Epithelial cell of esophagus (primary cell): ENCODE results near the gene KIAA0825.
A peak's percentile ranks its signal among the peaks of the same experiment; 100 is the strongest.

Experiments used
- DNase-seq: peaks from one replicate; pipeline ENCODE4 v3.0.0; 2010; ENCODE audit warnings: low read depth
- H3K4me3 ChIP-seq: 2 replicates; pipeline ENCODE4 v1.5.1; 2011; ENCODE audit warnings: mild to moderate bottlenecking, low read length, control low read depth
- TF ChIP-seq, protein P1 (sequence below): IDR thresholded peaks from 2 replicates; pipeline ENCODE4 v1.5.1; 2011; ENCODE audit warnings: low read depth, mild to moderate bottlenecking, low read length, control low read depth, inconsistent platforms; ENCODE audit not compliant: insufficient read depth; ENCODE audit errors: missing control alignments

Gene KIAA0825

DNA sequence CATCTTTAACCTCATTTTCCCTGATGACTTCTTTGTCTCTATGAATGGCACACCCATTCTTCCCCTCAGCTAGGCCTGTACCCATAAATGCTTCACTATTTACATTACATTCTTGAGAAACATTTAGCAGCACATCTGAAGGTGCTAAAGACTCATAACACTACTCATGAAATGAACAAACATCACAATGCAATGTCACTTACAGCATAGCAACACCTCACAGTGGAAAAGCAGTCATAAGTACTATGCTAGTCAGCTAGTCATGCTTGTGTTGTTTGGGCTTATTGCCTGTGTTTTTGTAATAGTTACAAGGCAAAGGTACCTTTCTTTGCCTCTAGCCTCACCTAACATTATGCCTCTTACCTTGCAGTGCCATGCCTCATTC lies 228.9 kb downstream of the KIAA0825 start:
- TF ChIP-seq, protein P1, sequence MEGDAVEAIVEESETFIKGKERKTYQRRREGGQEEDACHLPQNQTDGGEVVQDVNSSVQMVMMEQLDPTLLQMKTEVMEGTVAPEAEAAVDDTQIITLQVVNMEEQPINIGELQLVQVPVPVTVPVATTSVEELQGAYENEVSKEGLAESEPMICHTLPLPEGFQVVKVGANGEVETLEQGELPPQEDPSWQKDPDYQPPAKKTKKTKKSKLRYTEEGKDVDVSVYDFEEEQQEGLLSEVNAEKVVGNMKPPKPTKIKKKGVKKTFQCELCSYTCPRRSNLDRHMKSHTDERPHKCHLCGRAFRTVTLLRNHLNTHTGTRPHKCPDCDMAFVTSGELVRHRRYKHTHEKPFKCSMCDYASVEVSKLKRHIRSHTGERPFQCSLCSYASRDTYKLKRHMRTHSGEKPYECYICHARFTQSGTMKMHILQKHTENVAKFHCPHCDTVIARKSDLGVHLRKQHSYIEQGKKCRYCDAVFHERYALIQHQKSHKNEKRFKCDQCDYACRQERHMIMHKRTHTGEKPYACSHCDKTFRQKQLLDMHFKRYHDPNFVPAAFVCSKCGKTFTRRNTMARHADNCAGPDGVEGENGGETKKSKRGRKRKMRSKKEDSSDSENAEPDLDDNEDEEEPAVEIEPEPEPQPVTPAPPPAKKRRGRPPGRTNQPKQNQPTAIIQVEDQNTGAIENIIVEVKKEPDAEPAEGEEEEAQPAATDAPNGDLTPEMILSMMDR = no peak
- no peak overlapping the region for H3K4me3 ChIP-seq
- DNase-seq = no peak

DNA sequence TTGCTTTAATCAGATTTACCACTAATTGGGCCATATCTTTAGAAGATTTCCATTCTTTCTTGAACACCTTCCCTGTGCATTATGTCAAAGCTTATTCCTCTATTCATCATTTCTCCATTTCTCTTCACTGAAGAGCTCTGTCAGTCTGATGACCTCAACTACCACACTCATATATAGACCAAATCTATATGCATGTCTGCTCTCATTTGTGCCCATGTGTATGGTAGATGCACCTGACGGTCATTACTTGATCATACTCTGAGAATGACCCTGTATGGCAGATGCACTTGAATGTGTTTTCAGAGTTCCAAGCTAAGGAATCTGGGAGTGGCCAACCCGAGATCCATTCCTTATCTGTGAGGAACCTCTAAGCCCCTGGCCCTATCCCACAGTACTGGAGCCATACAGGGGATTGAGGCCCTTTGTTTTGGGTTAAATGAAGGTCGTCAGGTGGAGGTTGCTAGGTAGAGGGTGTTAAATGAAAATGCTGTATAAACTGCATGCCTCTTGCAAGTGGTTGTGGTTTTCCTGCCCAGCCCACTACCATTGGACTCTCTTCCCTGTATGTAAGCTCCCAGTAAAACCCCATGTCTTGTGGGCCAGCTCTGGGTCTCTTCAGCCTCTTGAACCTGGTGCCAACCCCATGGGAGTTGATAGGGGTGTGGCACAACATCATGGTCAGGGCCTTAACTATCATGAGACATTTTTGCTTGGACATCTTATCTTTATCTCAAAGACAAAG lies 229.5 kb downstream of the KIAA0825 start:
- H3K4me3 ChIP-seq = no peak overlapping the region
- TF ChIP-seq, protein P1 = no peak
- DNase-seq = no peak

DNA sequence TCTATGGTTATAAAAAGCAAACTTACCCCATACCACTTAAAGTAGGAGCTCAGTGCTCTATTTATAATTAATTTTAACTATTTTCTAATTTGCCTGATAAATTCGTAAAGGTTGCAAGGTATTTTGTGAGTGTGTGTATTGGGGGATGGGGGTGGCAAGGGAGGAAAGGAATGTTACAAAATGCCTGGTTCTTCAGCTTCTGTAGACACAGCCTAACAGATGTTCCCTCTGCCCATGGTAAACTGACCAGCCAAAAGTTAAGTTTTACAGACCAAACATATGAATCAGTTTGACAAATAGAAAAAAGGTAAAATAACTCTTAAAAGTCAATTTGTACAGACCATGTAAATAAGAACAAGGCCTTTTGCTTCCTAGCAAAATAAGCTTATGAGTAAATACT lies 232.6 kb downstream of the KIAA0825 start:
- TF ChIP-seq, protein P1 = no peak
- H3K4me3 ChIP-seq = no peak overlapping the region

DNA sequence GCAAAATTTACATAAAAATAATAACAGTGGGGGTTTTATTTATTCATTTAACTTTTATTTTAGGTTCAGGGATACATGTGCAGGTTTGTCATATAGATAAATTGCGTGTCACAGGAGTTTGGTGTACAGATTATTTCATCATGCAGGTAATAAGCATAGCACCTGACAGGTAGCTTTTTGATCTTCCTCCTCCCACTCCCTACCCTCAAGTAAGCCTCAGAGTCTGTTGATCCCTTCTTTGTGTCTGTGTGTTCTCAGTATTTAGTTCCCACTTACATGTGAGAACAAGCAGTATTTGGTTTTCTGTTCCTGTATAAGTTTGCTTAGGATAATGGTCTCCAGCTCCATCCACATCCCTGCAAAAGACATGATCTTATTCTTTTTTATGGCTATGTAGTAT lies 240.3 kb downstream of the KIAA0825 start:
- DNase-seq = no peak
- no peak overlapping the region for H3K4me3 ChIP-seq
- TF ChIP-seq, protein P1 = no peak

More for the DNA sequence above, 232.6 kb downstream of the KIAA0825 start:
- DNase-seq = no peak

DNA sequence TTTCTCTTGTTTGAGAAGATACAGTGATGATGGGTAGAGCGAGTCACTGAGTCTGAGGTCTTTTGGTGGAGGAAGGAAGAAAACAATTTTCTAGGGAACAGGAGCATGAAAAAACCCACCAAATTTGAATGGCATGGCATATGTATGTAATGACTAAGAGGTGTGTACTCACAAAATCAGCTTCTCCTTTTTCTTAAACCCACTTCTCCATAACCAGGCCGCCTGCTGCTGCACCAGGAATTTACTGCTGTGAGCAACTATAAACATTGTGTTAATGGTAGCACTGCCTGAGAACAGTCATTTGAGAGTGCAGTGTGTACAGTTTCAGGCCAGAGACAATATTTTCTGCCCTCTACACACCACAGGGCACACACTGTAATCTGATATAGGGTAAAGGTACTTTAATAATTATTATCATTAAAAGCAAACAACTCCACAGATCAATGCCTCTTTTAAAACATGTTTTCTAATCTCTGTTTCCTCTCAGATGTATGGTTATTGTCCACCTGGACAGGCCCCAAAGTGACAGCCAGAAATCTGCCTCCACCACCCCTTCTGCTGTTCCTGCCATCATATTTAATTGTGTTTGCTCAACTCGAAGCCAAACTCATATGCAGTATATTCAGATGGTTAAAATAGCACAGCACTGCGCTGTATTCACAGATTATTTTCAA lies 241.6 kb downstream of the KIAA0825 start:
- DNase-seq = no peak
- TF ChIP-seq, protein P1 = no peak
- H3K4me3 ChIP-seq = no peak overlapping the region

DNA sequence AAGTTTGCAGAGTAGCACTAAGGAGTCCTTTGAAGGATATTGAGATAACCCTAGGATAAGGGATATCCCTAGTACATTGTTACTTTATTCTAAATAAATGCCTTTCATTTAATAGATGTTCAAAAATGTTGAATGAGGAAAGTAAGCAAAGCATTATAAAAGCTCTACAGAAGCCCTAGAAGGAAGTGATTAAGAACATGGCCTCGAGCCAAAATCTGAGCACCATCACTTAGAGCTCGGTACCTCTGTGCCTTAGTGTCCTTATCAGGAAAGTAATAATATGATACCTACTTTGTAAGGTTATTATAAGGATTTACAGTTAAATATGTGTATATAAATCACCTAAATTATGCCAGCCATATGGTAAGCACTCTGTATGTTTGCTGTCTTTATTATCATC lies 242.6 kb downstream of the KIAA0825 start:
- TF ChIP-seq, protein P1 = no peak
- DNase-seq = peak; percentile 53
- no peak overlapping the region for H3K4me3 ChIP-seq
